PFSK-1 (cell line): ENCODE measurements around the gene GOLGA2.

Experiments
- FOXP2 ChIP-seq: optimal IDR thresholded peaks from 2 replicates; pipeline ENCODE3; 2011; ENCODE audit warnings: borderline replicate concordance, control low read depth, inconsistent platforms; ENCODE audit not compliant: insufficient read depth; ENCODE audit errors: extremely low read length, extremely low read depth
- POLR2AphosphoS5 ChIP-seq: IDR thresholded peaks from 2 replicates; pipeline ENCODE4 v1.6.1; 2012; ENCODE audit warnings: low read depth, mild to moderate bottlenecking, control low read depth, low read length, moderate library complexity
- SIN3A ChIP-seq: IDR thresholded peaks from 2 replicates; pipeline ENCODE4 v1.6.1; 2012; ENCODE audit warnings: mild to moderate bottlenecking, low read length, moderate library complexity, borderline replicate concordance; ENCODE audit not compliant: insufficient read depth
- TAF1 ChIP-seq: IDR thresholded peaks from 2 replicates; pipeline ENCODE4 v1.6.1; 2012; ENCODE audit warnings: low read length, control low read depth, borderline replicate concordance; ENCODE audit not compliant: insufficient read depth
- TF ChIP-seq, protein P1 (sequence below), 2 experiments: IDR thresholded peaks; 2 replicates each; pipeline versions ENCODE4 v1.6.1 to v1.8.0; 2011 to 2012; ENCODE audit warnings: low read depth in 2 of 2, low read length in 2 of 2, control low read depth in 1 of 2, inconsistent platforms in 1 of 2, mild to moderate bottlenecking in 1 of 2, moderate library complexity in 1 of 2; ENCODE audit not compliant: insufficient read depth in 1 of 2

DNA sequence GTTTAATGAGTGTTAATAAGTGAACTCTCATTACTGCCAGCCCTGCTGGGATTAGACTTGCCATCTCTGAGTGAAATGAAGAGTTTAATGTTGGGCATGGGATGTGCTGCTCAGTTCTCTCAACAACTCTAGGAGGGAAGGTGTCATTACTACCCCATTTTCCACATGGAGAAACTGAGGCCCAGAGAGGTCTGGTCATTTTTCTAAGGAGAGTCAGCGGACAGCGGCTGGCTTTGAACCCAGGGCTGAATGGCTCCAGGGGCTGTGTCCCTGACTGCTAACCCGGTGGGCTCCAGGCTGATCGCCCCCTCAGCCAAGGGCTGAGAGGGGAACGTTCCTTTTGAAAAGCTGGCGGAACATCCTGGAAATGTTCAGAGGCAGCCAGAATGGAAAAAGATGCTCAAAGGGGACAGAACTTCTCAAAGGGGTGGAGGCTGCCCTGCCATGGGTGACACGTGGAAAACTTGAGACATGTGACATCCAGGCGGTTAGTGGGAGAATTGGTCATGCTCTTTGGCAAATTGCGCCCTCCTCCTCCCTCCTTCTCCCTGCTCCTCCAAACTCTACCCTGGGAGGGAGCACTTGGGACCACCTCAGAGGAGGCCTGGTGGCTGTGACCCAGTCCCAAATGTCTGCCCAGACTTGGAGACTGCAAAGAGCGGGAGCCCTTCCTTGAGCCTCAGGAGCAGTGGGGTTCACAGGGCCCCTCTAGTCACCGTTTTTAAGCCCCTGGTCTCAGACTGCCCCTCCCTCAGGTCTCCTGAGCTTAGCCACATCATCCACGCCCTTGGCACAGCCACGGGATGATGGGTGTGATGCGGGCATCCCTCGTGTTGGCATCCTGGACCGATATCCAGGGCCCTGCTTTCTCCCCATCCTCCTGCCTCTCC is 43.9 kb downstream of the GOLGA2 start:
- TF ChIP-seq, protein P1, sequence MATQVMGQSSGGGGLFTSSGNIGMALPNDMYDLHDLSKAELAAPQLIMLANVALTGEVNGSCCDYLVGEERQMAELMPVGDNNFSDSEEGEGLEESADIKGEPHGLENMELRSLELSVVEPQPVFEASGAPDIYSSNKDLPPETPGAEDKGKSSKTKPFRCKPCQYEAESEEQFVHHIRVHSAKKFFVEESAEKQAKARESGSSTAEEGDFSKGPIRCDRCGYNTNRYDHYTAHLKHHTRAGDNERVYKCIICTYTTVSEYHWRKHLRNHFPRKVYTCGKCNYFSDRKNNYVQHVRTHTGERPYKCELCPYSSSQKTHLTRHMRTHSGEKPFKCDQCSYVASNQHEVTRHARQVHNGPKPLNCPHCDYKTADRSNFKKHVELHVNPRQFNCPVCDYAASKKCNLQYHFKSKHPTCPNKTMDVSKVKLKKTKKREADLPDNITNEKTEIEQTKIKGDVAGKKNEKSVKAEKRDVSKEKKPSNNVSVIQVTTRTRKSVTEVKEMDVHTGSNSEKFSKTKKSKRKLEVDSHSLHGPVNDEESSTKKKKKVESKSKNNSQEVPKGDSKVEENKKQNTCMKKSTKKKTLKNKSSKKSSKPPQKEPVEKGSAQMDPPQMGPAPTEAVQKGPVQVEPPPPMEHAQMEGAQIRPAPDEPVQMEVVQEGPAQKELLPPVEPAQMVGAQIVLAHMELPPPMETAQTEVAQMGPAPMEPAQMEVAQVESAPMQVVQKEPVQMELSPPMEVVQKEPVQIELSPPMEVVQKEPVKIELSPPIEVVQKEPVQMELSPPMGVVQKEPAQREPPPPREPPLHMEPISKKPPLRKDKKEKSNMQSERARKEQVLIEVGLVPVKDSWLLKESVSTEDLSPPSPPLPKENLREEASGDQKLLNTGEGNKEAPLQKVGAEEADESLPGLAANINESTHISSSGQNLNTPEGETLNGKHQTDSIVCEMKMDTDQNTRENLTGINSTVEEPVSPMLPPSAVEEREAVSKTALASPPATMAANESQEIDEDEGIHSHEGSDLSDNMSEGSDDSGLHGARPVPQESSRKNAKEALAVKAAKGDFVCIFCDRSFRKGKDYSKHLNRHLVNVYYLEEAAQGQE (IDR thresholded peaks at IDR 0.05; ENCODE audit: insufficient read depth in 1 of 2, low read depth in 2 of 2, low read length in 2 of 2): no peak
- TF ChIP-seq POLR2AphosphoS5: no peak
- TF ChIP-seq TAF1: no peak
- no peak for TF ChIP-seq SIN3A
- TF ChIP-seq FOXP2: no peak
